Activated naive CD4-positive, alpha-beta T cell treated with anti-CD3 and anti-CD28 coated beads, Interleukin-2, amount 10 ng/mL, durations not matched to agents 7 days and 5 days (primary cell): ENCODE measurements around the gene PBLD.
"Not testable (repeated sequence)": the region's sequence is repeated elsewhere in the genome, so short reads cannot be mapped to it uniquely, and the experiment has no call there.

Experiments
- CTCF ChIA-PET: fragments of 350-600 bp; sonication (Branson Sonifier 250); formaldehyde crosslinking; loops from one replicate; lab custom pipeline; 2021; ENCODE audit warnings: antibody characterized with exemption; lab: Charles Lee
- DNase-seq: peaks from one replicate; pipeline ENCODE4 v3.0.0-alpha.2; 2020
- H3K27ac Mint-ChIP-seq: one replicate; pipeline ENCODE4 v1.8.0; 2021; ENCODE audit warnings: mild to moderate bottlenecking, moderate library complexity, mixed read lengths
- H3K27me3 Mint-ChIP-seq: one replicate; pipeline ENCODE4 v1.8.0; 2021; ENCODE audit warnings: mild to moderate bottlenecking, mixed read lengths
- H3K36me3 Mint-ChIP-seq: one replicate; pipeline ENCODE4 v1.8.0; 2021; ENCODE audit warnings: mixed read lengths
- H3K4me1 Mint-ChIP-seq: one replicate; pipeline ENCODE4 v1.8.0; 2021; ENCODE audit warnings: mixed read lengths
- H3K4me3 Mint-ChIP-seq: one replicate; pipeline ENCODE4 v1.8.0; 2021; ENCODE audit warnings: mild to moderate bottlenecking, moderate library complexity, mixed read lengths
- H3K9me3 Mint-ChIP-seq: one replicate; pipeline ENCODE4 v1.8.0; 2021; ENCODE audit warnings: mixed read lengths

PBLD gene

DNA sequence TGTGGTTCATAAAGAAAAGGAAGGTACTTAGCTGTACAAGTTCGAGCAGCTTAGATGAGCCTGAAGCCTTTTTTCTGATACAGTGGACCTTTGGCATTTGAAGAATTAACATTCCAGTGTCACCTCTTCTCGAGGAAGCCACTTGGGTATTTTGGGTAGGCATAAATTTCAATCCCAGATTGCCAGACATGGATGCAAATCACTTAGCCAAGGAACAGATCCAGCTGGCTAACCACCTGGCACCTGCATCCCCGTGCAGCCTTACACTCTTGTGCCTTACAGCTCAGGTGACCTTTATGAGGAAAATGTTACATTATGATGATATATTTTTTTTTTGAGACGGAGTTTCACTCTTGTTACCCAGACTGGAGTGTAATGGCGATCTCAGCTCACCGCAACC is 84.8 kb downstream of the PBLD start:
- CTCF ChIA-PET = interaction anchor here (1.1 kb wide), 1 partner anchor 11 kb away, joined by 3 read pairs; no protein-coding TSS in a partner anchor
- no peaks in the 10 kb centered on the region for H3K9me3 Mint-ChIP-seq

DNA sequence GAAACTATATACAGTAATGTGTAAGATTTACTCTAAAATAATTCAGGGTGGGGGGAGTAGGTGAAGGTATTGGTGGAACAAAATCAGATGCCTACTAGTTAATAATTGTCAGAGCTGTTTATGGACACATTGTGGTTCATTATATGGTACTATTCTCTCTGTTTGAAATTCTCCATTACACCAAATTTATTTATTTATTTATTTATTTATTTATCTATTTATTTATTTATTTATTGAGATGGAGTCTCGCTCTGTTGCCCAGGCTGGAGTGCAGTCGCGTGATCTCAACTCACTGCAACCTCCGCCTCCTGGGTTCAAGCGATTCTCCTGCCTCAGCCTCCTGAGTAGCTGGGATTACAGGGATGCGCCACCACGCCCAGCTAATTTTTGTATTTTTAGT is 86.3 kb downstream of the PBLD start:
- H3K27me3 Mint-ChIP-seq, H3K36me3 Mint-ChIP-seq, DNase-seq, H3K4me1 Mint-ChIP-seq, H3K4me3 Mint-ChIP-seq, H3K27ac Mint-ChIP-seq, CTCF ChIA-PET, H3K9me3 Mint-ChIP-seq: not testable (repeated sequence)

More for the DNA sequence above, 84.8 kb downstream of the PBLD start:
- no peaks in the 10 kb centered on the region for H3K36me3 Mint-ChIP-seq
- peaks cover 4% of the 10 kb centered on the region for H3K4me1 Mint-ChIP-seq
- peaks cover 4% of the 10 kb centered on the region for H3K27me3 Mint-ChIP-seq
- no peak overlapping the region for H3K27ac Mint-ChIP-seq
- no peak overlapping the region for H3K4me3 Mint-ChIP-seq
- no peak for DNase-seq

DNA sequence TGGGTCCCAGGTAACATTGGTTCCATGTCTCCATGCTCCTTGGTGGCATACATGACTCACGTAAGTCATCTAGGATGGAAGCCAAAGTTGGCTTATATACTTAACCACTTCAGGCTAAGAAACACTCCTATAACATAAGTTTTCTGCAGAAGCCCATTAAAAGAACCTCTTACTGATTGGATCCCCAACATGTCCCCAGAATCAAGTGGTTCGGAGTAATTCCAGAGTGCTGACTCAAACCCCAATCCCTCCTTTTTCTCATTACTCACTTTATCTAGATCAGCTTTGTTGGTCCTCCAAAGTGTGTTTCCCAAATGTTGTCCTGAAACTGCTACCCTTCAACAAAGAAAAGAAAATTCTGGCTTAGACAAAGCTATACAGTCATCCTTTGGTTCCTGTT is 90.7 kb downstream of the PBLD start:
- Mint-ChIP-seq H3K27ac (no peak overlapping the region), H3K4me1 (no peaks in the 10 kb centered on the region), H3K27me3 (peaks cover 8% of the 10 kb centered on the region), H3K36me3 (no peaks in the 10 kb centered on the region), H3K9me3 (no peaks in the 10 kb centered on the region), H3K4me3 (no peak overlapping the region)
- CTCF ChIA-PET = interaction anchor here (1.0 kb wide), 1 partner anchor 578 kb away, joined by 3 read pairs; no protein-coding TSS in a partner anchor
- no peak for DNase-seq

DNA sequence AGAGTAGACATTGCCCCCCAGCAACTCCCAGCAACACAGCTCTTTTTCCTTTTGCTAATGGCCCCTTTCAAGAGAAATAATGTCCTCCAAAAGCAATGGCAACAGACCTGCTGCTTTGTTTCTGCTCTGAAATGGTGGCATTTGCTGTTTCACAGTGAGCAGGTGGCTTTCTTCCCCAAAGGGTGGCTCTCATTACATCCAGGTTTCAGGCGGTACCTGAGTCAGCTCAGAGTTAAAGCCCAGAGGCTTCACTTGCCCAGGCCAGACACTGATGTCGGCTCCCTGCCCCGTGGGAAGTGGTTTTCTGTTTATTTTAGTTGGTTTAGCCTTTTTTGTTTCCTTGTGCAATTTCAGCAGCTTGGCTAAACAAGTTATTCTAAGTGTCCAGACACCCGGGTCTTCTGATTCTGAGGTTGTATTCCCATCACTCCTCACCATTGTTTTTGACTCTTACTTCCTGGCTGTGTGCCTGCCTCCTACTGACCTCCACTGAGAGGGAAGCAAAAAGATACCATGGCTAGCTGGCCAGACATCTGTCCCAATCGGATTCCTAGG is 93.1 kb downstream of the PBLD start:
- Mint-ChIP-seq H3K27ac (no peak overlapping the region), H3K4me1 (no peaks in the 10 kb centered on the region), H3K9me3 (no peaks in the 10 kb centered on the region), H3K36me3 (no peaks in the 10 kb centered on the region), H3K27me3 (peaks cover 23% of the 10 kb centered on the region), H3K4me3 (no peak overlapping the region)
- DNase-seq = no peak
- CTCF ChIA-PET = interaction anchor here (1.0 kb wide), 1 partner anchor 19 kb away, joined by 3 read pairs; no protein-coding TSS in a partner anchor

DNA sequence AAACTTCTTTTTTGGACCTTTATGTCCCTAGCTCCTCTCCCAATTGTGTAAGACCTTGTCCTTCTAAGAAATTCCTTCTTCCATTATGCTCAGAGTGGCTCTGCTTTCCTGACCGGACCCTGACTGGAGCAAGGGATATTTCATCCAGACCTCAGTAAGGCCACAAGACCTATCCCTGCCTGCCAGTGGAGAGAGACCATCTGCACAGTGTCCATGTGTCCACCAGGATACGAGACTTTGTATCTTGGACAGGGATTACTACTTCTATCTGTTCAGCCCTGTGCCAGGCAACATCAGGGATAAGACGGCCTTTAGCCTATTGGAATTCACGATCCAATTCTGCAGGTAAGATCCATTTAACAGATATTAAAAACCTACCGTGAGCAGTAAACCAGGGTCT is 93.7 kb downstream of the PBLD start:
- Mint-ChIP-seq H3K9me3 (no peaks in the 10 kb centered on the region), H3K4me3 (no peak overlapping the region), H3K27ac (no peak overlapping the region), H3K36me3 (no peaks in the 10 kb centered on the region), H3K4me1 (no peaks in the 10 kb centered on the region), H3K27me3 (peaks cover 23% of the 10 kb centered on the region)
- no peak for DNase-seq
- CTCF ChIA-PET = interaction anchor here (1.0 kb wide), 1 partner anchor 20 kb away, joined by 3 read pairs; no protein-coding TSS in a partner anchor

DNA sequence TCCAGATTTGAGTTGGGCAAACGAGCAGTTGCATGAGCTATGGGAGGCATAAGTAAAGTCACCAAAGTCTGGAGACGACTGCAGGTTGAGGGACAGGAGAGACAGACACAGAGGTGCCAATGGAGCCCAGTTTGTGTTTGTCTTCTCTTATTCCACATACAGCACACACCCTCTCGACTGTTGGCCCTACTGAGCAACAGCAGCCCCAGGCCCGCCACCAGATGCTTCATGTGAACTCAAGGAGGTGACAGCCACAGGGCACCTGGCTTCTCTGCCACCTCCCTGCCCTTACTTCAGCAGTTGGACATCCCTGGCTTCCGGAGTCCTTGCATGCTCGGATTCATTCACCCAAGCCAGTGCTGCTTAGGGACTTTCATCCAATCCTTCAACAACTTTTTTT is 94.4 kb downstream of the PBLD start:
- Mint-ChIP-seq H3K27ac (no peak overlapping the region), H3K9me3 (no peaks in the 10 kb centered on the region), H3K4me1 (no peaks in the 10 kb centered on the region), H3K4me3 (no peak overlapping the region), H3K27me3 (peaks cover 26% of the 10 kb centered on the region), H3K36me3 (no peaks in the 10 kb centered on the region)
- CTCF ChIA-PET = no interaction called here
- DNase-seq = no peak

DNA sequence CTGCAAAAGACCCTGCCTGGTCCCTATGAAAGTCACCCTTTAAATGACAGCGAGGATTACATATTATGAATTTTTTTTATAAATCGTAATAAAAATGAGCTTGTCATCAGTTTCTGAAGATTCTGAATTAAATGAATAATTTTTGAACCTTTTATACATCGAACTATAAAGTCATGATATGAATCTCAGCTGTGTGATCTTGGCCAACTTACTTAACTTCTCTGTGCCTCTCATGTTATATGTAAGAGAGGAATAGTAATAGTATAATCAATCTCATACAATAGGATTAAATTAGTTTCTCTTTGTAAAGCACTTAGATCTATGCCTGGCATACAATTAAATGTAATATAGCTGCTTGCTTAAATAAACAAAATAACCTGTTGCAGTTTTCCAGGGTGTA is 95.6 kb downstream of the PBLD start:
- CTCF ChIA-PET = interaction anchor here (0.8 to 1.2 kb wide), 3 partner anchors 10 to 30 kb away, joined by 3 to 6 read pairs (median 3); no protein-coding TSS in a partner anchor
- no peak overlapping the region for H3K27ac Mint-ChIP-seq
- no peak for DNase-seq
- peaks cover 30% of the 10 kb centered on the region for H3K27me3 Mint-ChIP-seq
- H3K36me3 Mint-ChIP-seq = no peaks in the 10 kb centered on the region
- no peaks in the 10 kb centered on the region for H3K4me1 Mint-ChIP-seq
- H3K9me3 Mint-ChIP-seq = no peaks in the 10 kb centered on the region
- H3K4me3 Mint-ChIP-seq = no peak overlapping the region

DNA sequence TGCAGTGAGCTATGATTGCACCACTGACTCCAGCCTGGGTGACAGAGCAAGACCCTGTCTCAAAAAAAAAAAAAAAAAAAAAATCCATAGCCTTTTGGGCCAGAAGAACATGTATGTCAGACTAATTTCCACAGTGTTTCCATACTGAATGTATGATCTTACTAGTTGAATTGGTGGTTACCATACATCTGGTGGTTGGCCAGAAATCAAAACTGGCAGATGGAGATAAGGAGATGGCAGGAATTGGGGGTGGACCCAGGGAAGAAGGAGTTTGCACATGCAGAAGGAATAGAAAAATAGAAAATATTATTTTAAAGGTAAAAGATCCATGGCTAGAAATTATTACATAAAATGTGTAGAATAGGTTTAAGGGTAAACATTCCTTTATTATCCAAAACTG is 97.1 kb downstream of the PBLD start:
- CTCF ChIA-PET = no interaction called here
- peaks cover 7% of the 10 kb centered on the region for H3K4me1 Mint-ChIP-seq
- no peaks in the 10 kb centered on the region for H3K9me3 Mint-ChIP-seq

DNA sequence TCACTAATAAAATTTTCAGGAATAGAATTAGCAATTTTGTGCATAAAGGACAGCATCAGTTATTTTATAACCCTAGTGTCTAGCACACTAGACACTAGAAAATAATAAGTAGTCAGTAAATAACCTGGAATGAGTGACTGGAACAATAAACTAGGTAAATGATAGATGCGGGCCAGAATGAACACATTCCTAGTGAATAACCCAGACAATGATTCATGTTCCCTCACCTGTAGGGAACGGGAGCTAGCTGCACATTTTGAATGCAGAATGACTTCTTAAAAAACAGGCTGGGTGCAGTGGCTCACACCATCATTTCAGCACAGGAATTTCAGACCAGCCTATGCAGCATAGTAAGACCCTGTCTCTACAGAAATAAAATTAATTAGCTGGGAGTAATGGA is 97.6 kb downstream of the PBLD start:
- no peaks in the 10 kb centered on the region for H3K36me3 Mint-ChIP-seq
- no peak for DNase-seq
- H3K4me1 Mint-ChIP-seq = peaks cover 7% of the 10 kb centered on the region
- H3K27ac Mint-ChIP-seq = no peak overlapping the region
- H3K4me3 Mint-ChIP-seq = no peak overlapping the region
- no peaks in the 10 kb centered on the region for H3K9me3 Mint-ChIP-seq
- peaks cover 44% of the 10 kb centered on the region for H3K27me3 Mint-ChIP-seq
- CTCF ChIA-PET = no interaction called here

More for the DNA sequence above, 97.1 kb downstream of the PBLD start:
- H3K27ac Mint-ChIP-seq = no peak overlapping the region
- H3K27me3 Mint-ChIP-seq = peaks cover 41% of the 10 kb centered on the region
- no peak overlapping the region for H3K4me3 Mint-ChIP-seq
- no peak for DNase-seq
- H3K36me3 Mint-ChIP-seq = no peaks in the 10 kb centered on the region

DNA sequence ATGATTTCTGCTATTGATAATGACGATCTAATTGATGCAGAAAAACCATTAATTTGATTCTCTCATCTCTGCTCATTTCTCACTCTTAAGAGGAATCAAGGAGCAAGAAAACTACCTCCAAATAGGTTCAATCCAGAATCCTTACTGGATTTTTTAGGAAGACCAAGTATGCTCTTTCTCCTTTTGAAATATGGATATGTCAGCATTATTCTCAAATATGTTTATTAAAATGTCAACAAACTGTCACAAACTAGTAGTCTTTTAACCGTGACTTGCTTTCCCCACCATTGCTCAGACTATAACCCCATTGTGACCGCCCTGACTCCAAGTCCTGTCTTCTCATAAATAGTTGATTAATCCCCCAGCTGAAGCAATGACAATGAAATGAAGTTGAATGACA is 99.7 kb downstream of the PBLD start:
- DNase-seq = no peak
- CTCF ChIA-PET = no interaction called here
- H3K27me3 Mint-ChIP-seq = peaks cover 49% of the 10 kb centered on the region
- no peaks in the 10 kb centered on the region for H3K9me3 Mint-ChIP-seq
- H3K4me1 Mint-ChIP-seq = peaks cover 7% of the 10 kb centered on the region
- H3K4me3 Mint-ChIP-seq = no peak overlapping the region
- H3K27ac Mint-ChIP-seq = no peak overlapping the region
- H3K36me3 Mint-ChIP-seq = no peaks in the 10 kb centered on the region
